Lower lobe of right lung (tissue), 2 donors: ENCODE data around the gene KPNA2. TPM values are rescaled to one million over a fixed set of nuclear protein-coding genes. Genes with fewer than 3 reads are reported as not detected.
A peak's percentile ranks its signal among the peaks of the same experiment; 100 is the strongest.
"Not testable (repeated sequence)": the region's sequence is repeated elsewhere in the genome, so short reads cannot be mapped to it uniquely, and the experiment has no call there.

ENCODE experiments used
- ATAC-seq, 2 donors: fragments of 200-7000 bp; cut with Tn5 transposase; one replicate each; pipeline ENCODE4 v1.9.1; 2020 to 2022; ENCODE audit warnings: mild to moderate bottlenecking in 2 of 2, moderate library complexity in 2 of 2
- DNase-seq: peaks from one replicate; pipeline ENCODE4 v3.0.0-alpha.2; 2020
- H3K27ac ChIP-seq: fragments of 200-600 bp; one replicate; pipeline ENCODE4 v1.8.0; 2022
- H3K27me3 ChIP-seq: fragments of 200-600 bp; one replicate; pipeline ENCODE4 v1.8.0; 2022; ENCODE audit warnings: low read depth
- H3K36me3 ChIP-seq: fragments of 200-600 bp; one replicate; pipeline ENCODE4 v1.8.0; 2022; ENCODE audit warnings: mild to moderate bottlenecking
- H3K4me1 ChIP-seq: fragments of 200-600 bp; one replicate; pipeline ENCODE4 v1.8.0; 2022
- H3K4me3 ChIP-seq: fragments of 200-600 bp; one replicate; pipeline ENCODE4 v1.8.0; 2022; ENCODE audit warnings: mild to moderate bottlenecking
- H3K9me3 ChIP-seq: fragments of 200-600 bp; one replicate; pipeline ENCODE4 v1.8.0; 2022
- intact Hi-C: fragments of 100-400 bp; cut with DNase I; formaldehyde crosslinking; loops from one replicate; pipeline ENCODE4 v1.11.0; 2022
- total RNA-seq: library from RNA; stranded (reverse); fragmentation: NEBNext Ultra II Directional; extraction: Animal tissue kit (Norgen Biotek cat#: 25700); gene quantifications from one replicate; pipeline ENCODE4 v1.2.1, GENCODE V29; 2021
- TF ChIP-seq, protein P1 (sequence below): fragments of 200-600 bp; IDR thresholded peaks from one replicate; pipeline ENCODE4 v1.8.0; 2022; ENCODE audit warnings: antibody characterized with exemption, mild to moderate bottlenecking
- donor health status: DM: no; HTN: yes; CAD: no; lungs with severe emphysema.

KPNA2 gene
- total RNA-seq, 1 donor from 2014 or later: 23.4 TPM

DNA sequence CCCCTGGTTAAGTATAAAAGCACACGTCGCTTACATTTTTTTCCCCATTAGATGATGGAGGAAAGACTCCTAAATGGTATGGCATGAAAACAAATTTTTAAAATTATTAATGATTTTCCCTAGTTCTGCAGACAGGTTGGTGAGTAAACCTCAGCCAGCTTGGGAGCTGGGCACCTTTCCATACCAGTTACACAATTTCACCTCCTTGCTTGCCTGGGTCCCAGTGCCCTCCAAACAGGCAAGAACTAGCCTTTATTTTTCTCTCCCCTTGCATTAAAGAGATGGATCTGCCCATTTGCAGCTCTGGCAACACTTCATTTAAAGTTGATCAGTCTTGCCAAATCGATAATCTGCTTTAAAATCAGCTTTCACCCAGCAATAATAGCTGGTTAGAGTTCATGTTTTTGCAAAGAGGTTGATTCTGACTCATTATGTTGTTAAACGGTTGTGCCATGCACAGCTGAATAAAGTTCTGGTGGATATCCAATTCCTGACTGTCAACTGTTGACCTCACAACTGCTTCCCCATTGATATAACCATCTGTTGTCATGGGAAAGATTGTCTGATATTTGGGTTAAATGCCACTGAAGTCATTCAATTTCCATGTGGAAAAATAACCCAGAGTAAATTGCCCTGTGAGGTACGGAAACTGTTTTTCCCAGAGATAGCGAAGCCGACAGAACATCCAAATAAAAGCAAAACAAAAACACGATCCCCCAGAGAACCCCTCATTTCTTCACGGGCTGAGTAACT, 40.5 kb upstream of the KPNA2 start:
- Histone ChIP-seq H3K36me3 (no peaks in the 10 kb centered on the region), H3K27me3 (no peaks in the 10 kb centered on the region), H3K4me1 (peaks cover 24% of the 10 kb centered on the region), H3K27ac (peak overlapping the region; percentile 85), H3K9me3 (no peaks in the 10 kb centered on the region), H3K4me3 (peak overlapping the region; percentile 69)
- ATAC-seq (peak in 1 of 2 donors; percentile 34), DNase-seq (no peak)
- intact Hi-C loops: no loop called here
- TF ChIP-seq, protein P1, sequence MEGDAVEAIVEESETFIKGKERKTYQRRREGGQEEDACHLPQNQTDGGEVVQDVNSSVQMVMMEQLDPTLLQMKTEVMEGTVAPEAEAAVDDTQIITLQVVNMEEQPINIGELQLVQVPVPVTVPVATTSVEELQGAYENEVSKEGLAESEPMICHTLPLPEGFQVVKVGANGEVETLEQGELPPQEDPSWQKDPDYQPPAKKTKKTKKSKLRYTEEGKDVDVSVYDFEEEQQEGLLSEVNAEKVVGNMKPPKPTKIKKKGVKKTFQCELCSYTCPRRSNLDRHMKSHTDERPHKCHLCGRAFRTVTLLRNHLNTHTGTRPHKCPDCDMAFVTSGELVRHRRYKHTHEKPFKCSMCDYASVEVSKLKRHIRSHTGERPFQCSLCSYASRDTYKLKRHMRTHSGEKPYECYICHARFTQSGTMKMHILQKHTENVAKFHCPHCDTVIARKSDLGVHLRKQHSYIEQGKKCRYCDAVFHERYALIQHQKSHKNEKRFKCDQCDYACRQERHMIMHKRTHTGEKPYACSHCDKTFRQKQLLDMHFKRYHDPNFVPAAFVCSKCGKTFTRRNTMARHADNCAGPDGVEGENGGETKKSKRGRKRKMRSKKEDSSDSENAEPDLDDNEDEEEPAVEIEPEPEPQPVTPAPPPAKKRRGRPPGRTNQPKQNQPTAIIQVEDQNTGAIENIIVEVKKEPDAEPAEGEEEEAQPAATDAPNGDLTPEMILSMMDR: no peak

DNA sequence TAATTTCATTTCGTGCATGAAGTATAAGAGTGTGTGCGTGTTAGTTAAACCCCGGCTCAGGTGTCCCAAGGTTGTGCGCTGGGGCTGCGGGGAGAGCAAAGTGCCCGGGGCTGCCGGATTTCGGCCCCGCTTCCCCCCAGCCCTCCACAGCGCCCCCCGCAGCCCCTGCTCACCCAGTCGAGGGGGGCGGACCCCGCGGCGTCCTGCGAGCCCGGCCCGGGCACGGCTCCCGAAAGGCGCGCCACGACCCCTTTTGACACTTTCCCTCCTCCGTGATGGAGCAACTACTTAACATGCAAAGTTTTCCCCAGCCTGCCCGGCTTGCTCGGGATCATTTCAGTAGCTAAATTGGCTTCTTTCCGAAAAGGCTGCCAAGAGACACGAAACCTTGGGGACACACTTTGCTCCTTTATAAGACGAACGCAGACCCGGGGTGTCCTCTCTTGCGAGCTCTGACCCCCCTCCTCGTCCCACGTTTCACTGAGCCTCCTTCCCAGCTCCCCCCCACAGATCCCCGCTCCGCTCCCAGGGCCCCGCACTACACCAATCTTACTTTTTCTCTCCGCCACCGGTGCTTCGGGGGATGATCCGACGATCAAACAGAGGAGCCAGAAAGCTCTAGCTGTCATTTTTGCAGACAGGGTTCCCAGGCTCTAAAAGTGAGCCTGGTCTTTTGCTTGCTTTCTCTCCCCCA, 39.8 kb upstream of the KPNA2 start:
- TF ChIP-seq, protein P1: peak; percentile 12
- Histone ChIP-seq H3K27me3 (no peaks in the 10 kb centered on the region), H3K36me3 (no peaks in the 10 kb centered on the region), H3K4me1 (peaks cover 24% of the 10 kb centered on the region), H3K27ac (no peak overlapping the region), H3K4me3 (peak overlapping the region; percentile 69), H3K9me3 (no peaks in the 10 kb centered on the region)
- DNase-seq: no peak
- no peak for ATAC-seq
- intact Hi-C loops: no loop called here

DNA sequence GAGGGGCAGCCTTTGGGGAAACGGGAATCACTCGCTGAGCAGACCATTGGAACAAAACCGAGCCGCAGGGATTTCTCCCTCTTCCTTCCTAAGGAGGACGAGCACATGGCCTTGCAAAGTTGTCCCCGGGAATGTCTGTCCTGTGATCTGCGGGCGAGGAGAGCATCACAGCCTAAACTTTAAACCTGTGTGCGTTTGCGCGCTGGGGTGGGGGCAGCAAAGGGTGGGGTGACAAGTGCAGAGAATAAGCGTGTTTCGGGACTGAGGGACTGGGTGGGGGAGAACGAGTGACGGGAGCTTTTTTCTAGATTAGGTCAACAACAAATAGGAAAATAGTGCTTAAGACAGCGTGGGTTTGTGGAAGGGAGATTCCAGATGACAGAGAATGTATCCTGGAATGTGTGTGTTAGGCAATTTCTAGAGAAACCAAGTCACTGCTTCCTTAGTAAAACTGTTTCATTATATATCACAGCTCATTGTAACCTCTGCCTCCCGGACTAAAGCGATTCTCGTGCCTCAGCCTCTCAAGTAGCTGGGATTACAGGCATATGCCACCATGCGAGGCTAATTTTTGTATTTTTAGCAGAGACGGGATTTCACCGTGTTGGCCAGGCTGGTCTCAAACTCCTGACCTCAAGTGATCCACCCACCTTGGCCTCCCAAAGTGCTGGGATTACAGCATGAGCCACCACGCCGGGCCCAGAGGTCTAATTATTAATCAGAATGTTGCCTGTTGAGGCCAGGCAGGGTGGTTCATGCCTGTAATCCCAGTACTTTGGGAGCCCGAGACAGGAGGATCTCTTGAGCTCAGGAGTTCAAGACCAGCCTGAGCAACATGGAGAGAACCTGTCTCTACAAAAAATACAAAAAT, 39.0 kb upstream of the KPNA2 start, which contains the start of gene C17orf58:
Gene C17orf58, minus strand, starts transcription at position 169 of the 871 bp plus-strand sequence. CDS start 271 bp downstream, outside the sequence.
- H3K9me3 ChIP-seq, H3K27me3 ChIP-seq, ATAC-seq, H3K27ac ChIP-seq, intact Hi-C loops, H3K36me3 ChIP-seq, DNase-seq: not testable (repeated sequence)
- peaks cover 24% of the 10 kb centered on the region for H3K4me1 ChIP-seq
- H3K4me3 ChIP-seq: peak within 1 kb of the TSS; percentile 69

DNA sequence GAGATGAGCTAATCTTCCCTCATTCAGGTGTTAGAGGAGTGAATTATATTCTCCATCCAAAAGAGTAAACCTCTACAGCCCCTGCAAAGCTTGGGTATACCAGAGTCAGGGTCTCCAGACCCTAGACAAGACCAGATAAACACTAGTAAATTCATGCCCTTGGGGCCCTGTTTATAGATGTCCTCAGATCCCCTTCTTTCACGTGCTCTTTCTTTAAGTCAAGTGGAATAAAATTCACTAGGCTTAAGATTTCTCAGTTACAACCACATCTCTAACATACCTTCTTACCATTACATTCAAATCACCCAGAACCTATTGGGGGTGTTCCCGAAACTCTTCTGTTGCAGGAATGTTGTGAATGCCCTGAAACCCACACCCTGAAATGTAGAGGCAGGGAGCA, 37.1 kb upstream of the KPNA2 start:
- Histone ChIP-seq H3K9me3 (no peaks in the 10 kb centered on the region), H3K27ac (no peak overlapping the region), H3K4me3 (no peak overlapping the region), H3K36me3 (no peaks in the 10 kb centered on the region), H3K4me1 (peaks cover 16% of the 10 kb centered on the region), H3K27me3 (no peaks in the 10 kb centered on the region)
- ATAC-seq: no peak
- intact Hi-C loops: no loop called here
- no peak for DNase-seq
- TF ChIP-seq, protein P1: no peak

DNA sequence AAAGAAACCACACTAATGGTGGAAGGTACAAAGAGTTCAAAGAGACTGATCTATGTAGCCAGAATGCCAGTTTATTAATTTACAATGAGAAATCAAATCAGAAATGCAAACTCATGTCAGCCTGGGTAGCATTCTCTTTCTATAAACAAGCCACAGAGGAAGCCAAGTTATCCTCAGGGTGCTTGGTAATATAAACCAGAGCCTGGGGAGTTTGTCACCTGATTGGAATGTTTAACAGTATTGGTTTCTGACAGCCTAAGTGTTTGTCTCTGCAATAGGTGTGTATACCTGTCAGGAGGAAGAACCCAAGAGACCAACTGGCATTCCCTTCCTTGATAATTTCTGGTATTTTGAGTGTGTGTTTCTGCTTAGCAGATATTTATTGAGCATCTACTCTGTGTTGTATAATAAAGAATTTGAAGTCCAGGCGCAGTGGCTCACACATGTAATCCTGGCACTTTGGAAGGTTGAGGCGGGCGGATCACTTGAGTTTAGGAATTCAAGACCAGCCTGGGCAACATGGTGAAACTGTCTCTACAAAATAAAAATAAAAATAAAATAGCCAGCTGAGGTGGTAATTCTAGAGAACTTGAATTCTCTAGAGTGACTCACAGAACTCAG, 36.1 kb upstream of the KPNA2 start:
- no peak overlapping the region for H3K4me3 ChIP-seq
- peaks cover 13% of the 10 kb centered on the region for H3K4me1 ChIP-seq
- TF ChIP-seq, protein P1: no peak
- no peaks in the 10 kb centered on the region for H3K36me3 ChIP-seq
- peak; percentile 22 for DNase-seq
- intact Hi-C loops: no loop called here
- no peak for ATAC-seq
- H3K9me3 ChIP-seq: no peaks in the 10 kb centered on the region
- H3K27ac ChIP-seq: no peak overlapping the region
- H3K27me3 ChIP-seq: no peaks in the 10 kb centered on the region
